Muscle of arm (tissue), 12 donors: ENCODE measurements around the gene LNX2. TPM values are rescaled to one million over a fixed set of nuclear protein-coding genes. Genes with fewer than 3 reads are reported as not detected.

Experiments used
- DNase-seq: peaks from one replicate; pipeline ENCODE4 v3.0.0-alpha.2; 2013
- polyA plus RNA-seq, 12 donors: library from polyadenylated mRNA; unstranded; fragments of 120-200 nt; gene quantifications; one replicate each; pipeline ENCODE4 v1.2.1, GENCODE V29; 2013; ENCODE audit not compliant: insufficient read length in 12 of 12

LNX2 gene
- polyA plus RNA-seq, 12 donors, result 2.2 to 9.6 (median 5.5) TPM; not detected in 1

DNA sequence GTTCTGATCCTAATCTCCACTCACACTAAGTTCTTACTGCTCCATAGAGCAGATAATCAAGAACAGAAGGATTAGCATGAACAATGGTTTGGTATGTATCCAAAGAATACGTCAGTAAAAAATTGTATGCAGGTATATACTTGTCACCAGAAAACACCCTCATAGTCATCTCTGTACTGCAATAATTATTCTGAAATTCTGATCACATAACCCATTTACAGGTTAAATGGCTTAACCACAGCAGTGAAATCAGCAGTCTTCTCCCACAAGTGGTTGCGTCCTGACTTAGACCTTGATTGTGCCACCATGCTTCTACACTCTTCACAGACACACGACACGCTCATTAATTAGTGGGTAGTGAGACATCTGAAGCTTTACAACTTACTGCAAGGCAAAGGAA lies 50.9 kb downstream of the LNX2 start:
- no peak for DNase-seq

DNA sequence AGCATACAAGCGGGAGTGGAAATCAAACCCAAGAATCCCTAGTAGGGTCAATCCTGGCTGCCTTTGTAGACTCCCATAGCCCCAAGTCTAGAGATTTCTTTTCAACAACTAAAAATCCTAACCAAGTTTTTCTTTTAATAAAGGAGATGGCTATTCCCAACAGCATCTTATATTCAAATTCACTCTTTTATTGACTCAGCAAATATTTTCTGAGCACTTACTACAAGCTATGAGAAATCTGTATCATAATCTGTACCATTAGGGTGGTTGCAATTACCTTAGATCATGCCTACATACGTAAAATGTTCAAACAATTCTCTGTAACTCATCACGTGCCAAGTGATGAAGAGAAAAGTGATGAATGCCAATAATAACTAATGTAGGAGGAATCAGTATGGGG lies 54.5 kb downstream of the LNX2 start:
- DNase-seq, result no peak

DNA sequence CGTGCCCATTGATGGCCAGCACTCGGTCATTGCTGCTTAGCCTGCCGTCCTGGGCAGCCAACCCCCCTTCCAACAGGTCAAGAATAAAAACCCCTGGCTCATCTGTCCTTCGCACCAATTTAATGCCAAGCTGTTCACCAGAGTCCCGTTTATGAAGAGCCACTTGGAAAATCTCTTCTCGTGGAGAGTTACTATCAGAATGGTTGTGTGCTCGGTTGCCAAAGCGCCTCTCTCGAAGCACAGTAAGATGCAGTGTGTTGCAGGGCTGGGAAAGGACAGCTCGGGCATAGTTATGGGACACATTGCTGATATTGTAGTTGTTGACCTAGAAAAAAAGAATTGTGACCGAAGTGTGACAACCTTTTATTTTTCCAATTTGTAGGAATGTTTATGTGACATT lies 57.9 kb downstream of the LNX2 start:
- DNase-seq, result no peak

DNA sequence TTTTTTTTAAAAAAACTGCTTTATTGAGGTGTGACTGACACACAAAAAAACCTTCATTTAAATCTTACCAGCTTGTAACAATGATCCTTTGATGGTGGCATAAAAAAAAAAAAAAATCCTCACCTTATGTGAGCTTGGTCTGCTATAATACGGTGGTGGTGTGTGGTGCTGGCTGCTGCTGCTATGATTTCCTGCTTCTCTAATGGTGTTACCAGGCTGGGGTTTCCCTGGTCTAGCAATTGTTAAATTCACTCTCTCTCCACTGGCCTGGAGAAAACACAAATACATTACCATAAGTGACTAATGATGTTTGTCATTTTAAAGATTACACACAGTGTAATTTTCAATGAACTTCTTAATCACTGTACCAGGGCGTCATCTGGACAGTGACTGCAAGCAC lies 60.6 kb downstream of the LNX2 start:
- DNase-seq, result no peak

DNA sequence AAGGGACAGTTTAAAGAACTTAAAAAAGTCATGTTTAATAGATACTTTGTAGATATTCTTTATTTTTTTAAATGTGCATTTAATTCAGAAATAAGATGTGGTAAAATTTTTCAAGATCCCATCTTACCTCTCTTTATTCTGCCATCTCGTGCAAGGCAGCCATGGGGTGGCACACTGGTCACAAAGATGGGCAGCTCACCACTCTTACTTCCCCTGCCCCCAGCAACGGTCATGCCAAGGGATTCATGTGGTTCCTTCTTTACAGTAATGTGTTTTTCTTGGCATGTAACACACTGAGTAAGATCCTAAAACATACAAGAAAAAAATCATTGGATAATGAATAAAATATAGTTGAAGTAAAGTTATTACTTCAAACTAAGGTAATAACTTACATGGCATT lies 64.2 kb downstream of the LNX2 start:
- DNase-seq, result no peak

DNA sequence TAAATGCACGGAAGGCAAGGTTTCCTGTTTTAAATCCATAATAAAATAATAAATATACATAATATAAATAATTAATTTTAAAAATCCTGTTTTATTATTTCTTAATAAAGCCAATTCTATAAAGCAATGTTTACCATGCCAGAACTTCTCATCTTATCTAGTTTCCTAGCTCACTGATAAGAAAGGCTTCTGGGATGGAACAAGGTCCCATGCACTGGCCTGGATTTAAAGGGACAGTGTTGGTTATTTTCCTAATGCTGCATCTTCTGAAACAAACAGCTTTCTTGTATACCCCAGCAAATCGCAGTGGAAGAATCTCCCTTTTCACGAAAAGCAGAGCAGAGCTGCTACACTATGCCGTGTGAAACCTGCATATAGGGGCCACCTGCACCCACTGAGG lies 68.8 kb downstream of the LNX2 start:
- no peak for DNase-seq

DNA sequence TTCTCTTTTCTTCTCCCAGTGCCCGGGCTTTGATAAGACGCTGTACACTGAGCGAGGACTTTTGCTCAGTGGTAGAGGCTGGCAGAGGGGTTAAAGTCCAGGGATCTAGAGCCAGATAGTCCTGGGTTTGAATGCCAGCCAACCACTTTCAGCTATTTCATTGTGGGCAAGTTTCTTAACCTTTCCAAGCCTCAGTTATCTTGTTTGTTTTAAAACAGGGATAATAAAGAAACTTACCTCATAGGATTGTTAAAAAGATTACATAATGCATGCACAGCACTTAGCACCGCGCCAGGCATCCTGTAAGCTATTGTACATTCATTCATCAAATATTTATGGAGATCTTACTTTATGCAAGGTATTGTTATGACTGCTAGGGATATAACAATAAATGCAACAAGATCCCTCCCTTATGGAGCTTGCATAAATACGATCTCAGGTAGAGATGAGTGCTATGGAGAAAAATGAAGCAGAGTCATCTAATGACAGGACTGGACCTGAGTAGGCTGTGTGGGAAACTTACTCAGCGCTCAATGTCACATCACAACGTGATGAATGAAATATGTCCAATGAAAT lies 70.8 kb downstream of the LNX2 start:
- DNase-seq, result no peak

DNA sequence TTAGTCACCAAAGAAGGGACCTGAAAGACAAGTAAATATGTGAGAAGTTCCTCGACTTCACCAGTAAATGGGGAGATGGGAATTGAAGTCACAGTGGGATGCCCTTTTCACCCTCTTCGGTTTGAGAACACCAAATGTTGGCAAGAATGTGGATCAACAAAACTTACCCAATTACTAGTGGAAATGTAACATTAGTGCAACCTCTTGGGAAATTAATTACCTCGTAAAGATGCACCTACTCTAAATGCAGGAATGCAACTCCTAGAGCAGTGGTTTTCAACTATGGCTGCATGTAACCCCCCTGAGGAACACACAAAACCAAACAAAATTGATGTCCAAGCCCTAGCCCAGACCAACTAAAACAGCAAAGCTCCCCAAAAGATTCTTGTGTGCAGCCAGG lies 78.1 kb downstream of the LNX2 start:
- no peak for DNase-seq

DNA sequence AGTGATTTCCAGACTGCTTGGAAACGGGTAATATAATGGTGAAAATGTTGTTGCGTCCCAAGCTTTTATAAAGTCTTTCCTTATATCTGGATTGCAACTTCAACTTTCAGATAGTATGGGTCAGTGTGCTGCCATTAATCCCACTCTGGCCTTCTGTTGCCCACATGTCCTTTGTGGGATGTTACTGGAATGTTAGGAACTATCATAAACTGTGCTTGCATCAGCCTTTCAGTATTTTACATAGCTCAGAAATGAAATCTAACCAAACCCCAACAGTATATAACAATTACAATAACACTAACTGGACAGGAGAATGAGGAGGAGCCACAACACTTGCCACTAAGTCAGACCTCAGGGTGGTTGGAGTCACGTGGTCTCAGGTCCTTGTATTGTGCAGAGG lies 78.9 kb downstream of the LNX2 start:
- DNase-seq, result no peak

DNA sequence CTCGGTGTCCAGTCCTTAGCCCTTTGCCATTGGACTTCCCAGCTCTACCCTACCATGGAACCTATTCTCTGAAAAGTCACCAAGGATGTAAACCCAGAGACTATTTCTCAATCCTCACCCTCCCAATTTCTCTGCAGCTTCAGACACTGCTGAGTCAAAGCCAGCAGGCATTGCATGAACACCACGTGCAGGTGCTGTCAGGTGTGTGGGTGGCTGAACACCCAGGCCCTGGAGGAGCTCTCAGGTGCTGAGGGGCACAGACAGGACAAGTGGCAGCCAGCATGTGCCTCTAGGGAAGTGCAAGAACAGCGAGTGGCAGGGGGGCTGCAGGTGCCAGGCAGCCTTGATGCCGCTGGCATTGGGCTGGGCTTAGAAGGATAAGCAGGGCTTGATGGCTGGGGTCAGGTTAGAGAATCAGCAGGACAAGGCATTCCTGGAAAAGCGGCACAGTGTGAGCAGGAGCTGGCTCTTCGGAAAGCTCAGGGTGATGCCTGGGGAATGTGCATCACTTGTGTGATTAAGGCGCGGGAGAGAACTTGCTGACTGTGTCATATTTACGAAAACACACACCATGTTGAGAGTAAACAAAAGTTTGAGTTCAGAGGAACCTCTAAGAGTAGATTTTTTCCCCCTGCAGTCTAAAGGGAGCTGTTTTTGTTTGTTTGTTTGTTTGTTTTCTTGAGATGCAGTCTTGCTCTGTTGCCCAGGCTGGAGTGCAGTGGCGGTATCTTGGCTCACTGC lies 83.8 kb downstream of the LNX2 start:
- no peak for DNase-seq

DNA sequence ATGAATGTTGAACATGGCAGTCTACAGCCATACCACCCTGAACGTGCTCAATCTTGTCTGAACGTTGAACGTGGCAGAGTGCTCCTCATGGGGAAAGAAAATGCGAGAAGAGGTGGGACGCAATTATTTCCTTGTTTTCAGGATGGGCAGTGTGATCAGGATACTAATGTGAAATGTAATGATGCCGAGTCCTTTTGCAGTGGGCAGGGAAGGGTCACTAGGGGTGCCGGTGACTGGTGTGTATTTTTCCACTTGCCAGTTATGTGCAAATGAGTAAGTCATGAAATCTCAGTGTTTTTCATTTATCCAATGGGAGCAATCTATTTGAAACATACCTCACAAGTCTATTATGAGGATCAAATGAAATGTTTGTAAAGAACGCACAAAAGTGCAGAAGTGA lies 84.8 kb downstream of the LNX2 start:
- DNase-seq, result no peak

DNA sequence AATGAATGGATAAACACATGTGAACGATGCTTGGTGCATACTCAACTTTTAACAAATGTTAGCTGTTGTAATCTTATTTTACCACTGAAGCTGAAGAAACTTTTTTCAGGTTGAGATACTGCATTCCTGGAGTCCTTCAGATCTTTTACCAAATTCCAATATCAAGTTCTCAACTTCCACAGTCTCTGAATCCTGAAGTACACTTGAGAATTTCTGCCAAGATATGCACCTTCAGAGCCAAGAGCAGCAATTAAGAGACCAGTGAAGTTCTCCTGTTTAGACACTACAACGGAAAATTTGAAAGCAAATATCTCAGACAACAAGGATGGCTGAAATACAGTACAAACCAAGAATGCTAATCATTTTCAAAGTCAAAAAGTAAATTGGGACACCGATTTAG lies 85.3 kb downstream of the LNX2 start:
- no peak for DNase-seq

DNA sequence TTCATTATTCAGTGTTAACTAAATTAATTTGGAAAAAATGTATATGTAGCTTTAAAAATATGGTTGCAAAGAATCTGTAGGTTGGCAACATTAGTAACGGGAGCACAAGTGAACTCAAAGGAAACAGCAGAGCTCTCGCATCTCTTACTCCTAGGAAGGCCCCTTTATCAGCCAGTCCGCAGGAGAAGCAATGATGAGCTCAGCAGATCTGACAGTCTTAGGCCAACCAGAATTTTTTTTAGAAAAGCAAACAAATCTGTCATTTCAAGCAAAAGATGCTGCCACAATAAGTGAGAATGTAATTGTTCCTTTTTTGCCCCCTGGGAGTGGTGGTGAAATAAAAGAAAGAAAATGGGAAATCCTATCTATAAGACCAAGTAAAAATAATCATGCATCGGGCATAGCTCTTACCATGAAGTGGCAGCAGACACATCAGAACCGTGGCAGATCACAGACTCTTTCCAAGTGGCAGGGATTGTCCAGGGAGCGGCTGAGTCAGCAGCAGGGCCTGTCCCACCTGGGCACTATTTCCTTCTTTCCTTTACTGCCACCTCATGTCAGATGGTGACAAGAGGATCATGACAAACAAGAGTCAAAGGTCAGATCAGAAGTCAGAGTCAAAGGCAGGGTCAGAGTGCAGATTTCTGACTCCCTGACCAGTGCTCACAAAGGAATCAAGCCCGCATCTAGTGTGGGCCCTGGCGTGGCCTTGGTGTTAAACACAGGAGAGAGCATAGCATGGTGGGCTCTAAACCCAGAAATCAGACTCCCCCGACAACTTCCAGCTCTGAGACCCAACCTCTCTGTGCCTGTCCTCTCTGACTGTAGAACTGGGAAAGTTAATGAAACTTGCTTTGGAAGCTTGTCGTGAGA lies 86.0 kb downstream of the LNX2 start:
- no peak for DNase-seq

DNA sequence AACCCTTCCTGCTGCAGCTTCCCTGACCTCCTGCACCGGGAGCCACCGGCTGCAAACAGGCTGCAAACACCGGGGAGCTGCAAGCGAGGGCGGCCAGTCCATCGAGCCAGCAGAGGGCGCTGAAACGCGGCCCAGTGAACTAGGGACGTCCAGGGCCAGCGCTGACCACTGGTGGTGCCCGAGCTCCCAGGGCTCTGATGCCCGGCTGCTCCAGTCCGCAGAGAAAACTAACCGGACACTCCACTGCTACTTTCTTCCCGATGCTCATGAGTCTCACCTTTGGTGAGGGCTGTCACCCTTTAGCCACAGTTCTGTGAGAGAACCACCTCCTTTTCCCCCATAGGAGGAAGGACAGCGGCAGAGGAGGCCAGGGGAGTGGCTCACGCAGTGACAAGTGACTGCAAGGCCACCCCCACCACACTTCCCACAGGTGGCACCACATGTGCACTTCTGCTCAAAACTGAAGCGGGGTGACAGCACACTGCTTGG lies 87.1 kb downstream of the LNX2 start:
- DNase-seq, result peak; percentile 59

DNA sequence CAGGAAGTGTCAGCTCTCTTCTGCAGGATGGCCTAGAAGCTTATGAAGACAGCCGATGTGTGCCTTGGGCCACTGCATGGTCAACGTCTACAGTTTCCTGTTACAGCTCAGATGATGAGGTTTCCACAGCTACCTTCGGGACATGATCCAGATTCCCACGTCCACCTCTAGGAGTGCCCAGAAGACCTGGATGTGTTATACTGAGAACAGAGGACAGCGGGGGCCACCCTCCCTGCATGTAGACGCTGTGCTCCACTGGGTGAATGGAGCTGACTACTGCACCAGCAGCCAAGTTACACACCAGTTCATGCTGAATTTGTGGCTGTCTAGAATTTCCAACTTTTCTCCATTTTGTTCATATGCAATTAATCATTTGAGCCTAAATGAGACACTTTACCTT lies 91.4 kb downstream of the LNX2 start:
- no peak for DNase-seq

DNA sequence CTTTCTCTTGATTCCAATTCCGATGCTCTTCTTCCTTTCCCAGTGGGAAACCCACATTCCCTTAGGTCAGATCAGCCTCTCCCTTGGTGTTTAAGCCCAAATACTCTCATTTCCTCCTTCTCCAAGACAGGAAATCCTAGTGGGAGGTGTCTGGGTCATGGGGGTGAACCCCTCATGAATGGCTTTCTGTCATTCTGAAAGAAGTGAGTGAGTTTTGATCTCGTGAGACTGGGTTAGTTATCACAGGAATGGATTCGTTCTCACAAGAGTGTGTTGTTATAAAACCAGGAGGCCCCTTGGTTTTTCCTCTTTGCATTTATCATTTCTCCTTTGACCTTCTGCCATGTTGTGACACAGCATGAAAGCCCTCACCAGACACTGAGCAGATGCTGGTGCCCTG lies 93.8 kb downstream of the LNX2 start:
- DNase-seq, result no peak

DNA sequence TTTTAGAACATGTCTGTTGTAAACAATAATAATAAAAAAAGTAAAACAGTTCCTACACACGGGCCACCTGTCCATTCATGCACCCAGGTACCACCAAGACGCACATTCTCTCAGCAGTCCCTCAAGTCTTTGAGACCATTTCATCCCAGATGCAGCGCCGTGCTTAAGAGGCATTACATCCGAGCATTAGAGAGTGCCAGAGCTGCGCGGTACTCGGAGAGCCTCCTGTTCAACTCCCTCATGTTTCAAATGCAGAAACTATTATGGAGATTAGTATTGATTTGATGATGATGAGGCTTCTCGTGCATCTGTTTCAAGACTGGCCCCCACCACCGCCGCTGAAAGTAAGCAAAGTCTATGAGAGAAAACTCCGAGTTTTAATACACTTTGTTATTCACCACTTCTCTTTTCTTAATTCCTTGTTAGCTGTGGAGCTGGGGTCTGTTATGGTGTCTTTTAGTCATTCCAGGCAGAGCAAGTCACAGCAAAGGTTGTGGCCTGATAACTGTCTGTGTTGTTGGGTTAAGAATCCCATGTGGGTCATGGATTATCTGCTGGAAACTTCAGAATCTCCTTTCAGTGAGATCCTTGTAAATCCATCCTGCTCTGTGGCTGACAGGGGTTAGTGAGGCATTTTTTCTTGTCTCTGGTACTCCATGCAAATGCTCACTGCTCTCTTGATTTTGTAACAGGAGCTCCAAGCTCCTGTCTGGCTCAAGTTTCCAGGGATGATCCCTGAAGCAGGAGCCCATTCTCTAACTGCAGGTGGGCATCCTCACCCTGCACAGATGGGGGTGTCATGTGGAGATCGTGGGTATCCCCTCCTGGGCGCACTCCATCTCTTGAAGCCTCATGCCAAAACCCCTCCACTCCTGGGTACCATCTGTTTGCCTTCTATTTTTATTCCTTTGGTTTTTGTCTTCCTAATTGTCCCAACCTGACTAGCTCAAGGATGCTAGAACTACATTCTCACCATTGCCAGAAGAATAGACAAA lies 95.1 kb downstream of the LNX2 start:
- DNase-seq, result no peak

DNA sequence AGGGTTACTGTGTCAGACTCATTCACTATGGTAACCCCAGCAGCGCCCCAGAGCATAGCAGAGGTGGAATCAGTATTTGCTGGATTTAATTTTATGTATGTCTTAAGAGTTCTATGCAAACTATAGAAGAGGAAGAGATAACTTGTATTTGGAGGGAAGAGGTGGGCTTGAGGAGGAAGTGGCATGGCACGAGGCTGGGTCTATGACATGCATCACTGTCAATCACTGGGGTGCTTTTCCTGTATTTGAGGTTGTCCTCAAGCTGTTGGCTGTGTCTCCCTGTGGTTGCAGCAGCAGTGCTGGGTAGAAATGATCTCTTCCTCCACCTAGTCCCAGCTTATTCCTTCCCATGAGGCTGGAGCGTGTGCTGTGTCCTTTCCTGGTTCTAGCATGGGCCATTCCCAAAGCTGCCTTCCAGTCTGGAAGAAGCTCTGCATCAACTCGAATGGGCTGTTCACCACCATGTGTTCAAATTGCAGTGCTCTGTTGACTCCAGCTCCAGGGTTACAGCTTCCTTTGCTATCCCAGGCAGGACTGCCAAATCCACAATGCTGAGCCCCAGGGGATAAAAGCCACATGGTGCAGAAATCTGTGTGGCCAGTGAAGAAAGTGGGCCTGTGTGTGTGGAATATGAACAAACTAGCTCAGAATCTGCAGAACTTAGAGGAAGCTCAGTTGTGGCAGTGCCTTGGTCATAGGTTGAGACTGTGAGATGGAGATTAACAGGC lies 96.8 kb downstream of the LNX2 start:
- DNase-seq, result no peak

DNA sequence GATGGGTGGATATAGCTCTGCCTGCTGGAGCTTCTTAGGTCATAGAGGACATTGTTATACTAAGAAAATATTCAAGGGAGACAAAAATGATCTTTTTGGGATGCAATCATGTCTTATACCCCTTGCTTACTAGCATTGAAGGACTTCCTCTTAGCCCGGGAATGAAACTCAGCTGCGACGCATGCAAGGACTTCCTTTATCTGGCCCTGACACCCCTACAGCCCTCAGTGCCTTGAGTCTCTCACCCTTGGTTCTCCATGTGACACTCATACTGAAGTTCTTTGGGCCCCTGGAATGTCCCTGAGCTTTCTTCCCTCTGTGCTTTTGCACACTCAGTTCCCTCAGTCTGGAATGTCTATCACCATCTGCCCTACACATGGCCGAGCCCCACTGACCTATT lies 97.5 kb downstream of the LNX2 start:
- DNase-seq, result no peak

DNA sequence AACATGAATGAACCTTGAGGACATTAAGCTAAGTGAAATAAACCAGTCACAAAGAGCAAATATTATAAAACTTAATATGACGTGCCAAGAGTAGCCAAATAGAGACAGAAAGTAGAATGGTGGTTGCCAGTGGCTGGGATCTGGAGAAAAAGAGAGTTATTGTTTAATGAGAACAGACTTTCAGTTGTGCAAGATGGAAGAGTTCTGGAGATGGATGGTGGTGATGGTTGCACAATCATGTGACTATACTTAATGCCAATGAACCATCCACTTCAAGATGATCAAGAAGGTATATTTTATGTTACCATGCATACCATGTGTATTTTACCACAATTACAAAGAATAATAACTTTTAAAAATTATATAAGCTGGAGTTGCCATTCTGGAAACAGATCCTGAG lies 104.2 kb downstream of the LNX2 start:
- DNase-seq, result no peak

DNA sequence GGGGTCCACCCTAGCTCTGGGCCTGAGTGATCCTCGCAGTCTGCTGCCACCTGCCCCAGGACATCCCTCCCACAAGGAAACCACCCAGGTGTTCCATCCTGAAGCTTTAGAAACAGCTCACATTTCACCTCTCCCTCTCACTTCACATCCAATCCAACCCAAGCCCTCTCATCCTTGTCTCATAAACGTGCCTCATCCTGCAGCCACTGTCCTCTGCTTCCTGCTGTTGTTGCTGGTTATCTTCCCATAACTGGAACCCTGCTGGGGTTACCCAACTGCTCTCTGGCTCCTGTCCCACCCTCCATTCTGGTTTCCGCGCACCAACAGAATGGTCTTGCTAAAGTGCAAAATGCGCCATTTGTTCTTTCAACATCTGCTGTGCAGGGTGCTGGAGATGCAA lies 110.2 kb downstream of the LNX2 start:
- no peak for DNase-seq
